ENCODE results near the gene OSBPL7.

DNA sequence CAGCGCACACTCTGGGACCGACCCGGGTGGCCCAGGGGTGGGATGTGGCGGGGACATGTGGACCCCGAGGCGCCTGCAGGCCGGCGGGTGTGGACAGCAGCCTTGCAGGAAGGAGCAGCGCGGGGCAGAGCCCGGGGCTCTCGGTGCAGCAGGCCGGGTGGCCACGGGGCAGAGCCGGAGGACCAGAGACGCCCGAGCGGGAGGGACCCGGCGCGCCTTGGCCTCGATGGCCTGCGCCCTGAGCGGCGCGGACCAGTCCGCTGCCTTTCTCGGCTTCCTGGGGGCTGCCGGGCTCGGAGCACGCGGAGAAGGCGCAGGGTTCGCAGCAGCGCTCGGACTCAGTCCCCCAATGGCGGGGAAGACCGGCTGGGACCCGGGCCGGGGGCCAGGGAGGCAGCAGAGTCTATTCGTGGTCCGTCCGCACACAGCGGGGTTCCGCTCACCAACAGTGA is 43.4 kb downstream of the OSBPL7 start:
- TF ChIP-seq, protein P1, sequence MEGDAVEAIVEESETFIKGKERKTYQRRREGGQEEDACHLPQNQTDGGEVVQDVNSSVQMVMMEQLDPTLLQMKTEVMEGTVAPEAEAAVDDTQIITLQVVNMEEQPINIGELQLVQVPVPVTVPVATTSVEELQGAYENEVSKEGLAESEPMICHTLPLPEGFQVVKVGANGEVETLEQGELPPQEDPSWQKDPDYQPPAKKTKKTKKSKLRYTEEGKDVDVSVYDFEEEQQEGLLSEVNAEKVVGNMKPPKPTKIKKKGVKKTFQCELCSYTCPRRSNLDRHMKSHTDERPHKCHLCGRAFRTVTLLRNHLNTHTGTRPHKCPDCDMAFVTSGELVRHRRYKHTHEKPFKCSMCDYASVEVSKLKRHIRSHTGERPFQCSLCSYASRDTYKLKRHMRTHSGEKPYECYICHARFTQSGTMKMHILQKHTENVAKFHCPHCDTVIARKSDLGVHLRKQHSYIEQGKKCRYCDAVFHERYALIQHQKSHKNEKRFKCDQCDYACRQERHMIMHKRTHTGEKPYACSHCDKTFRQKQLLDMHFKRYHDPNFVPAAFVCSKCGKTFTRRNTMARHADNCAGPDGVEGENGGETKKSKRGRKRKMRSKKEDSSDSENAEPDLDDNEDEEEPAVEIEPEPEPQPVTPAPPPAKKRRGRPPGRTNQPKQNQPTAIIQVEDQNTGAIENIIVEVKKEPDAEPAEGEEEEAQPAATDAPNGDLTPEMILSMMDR (IDR thresholded peaks at IDR 0.05) = no peak
- no peak for TF ChIP-seq POLR2A (IDR thresholded peaks at IDR 0.05)
